GM19099 (cell line): ENCODE results near the gene LDB2.

Experiments
- POLR2A ChIP-seq: IDR thresholded peaks from 3 replicates; pipeline ENCODE4 v1.6.1; 2011; ENCODE audit warnings: low read depth; ENCODE audit not compliant: insufficient read length; ENCODE audit errors: extremely low read depth

Gene LDB2

GRCh38 chr4:16862697-16863096 lies 35.7 kb downstream of the LDB2 start:
- no peak for TF ChIP-seq POLR2A

GRCh38 chr4:16860516-16860915 lies 37.9 kb downstream of the LDB2 start:
- no peak for TF ChIP-seq POLR2A

- TF ChIP-seq POLR2A, result no peak
Observed at GRCh38 chr4:16859031-16859430, 39.4 kb downstream of the LDB2 start.

- TF ChIP-seq POLR2A, result no peak
Observed at GRCh38 chr4:16858275-16858752, 40.1 kb downstream of the LDB2 start.

- no peak for TF ChIP-seq POLR2A
Observed at GRCh38 chr4:16857425-16857824, 41.0 kb downstream of the LDB2 start.

- TF ChIP-seq POLR2A, result no peak
Observed at GRCh38 chr4:16853640-16854039, 44.8 kb downstream of the LDB2 start.

GRCh38 chr4:16852644-16853043 lies 45.8 kb downstream of the LDB2 start:
- TF ChIP-seq POLR2A, result no peak

GRCh38 chr4:16852228-16852627 lies 46.2 kb downstream of the LDB2 start:
- TF ChIP-seq POLR2A, result no peak

GRCh38 chr4:16846540-16847117 lies 51.8 kb downstream of the LDB2 start:
- TF ChIP-seq POLR2A, result no peak

GRCh38 chr4:16844816-16845586 lies 53.4 kb downstream of the LDB2 start:
- TF ChIP-seq POLR2A, result no peak

- no peak for TF ChIP-seq POLR2A
Observed at GRCh38 chr4:16843831-16844508, 54.5 kb downstream of the LDB2 start.

GRCh38 chr4:16838226-16838875 lies 60.1 kb downstream of the LDB2 start:
- TF ChIP-seq POLR2A, result no peak

GRCh38 chr4:16837475-16837874 lies 61.0 kb downstream of the LDB2 start:
- no peak for TF ChIP-seq POLR2A

- no peak for TF ChIP-seq POLR2A
Observed at GRCh38 chr4:16836324-16836723, 62.1 kb downstream of the LDB2 start.

GRCh38 chr4:16835597-16836247 lies 62.7 kb downstream of the LDB2 start:
- no peak for TF ChIP-seq POLR2A
